ENCODE results near the gene MCM10. TPM values are rescaled to one million over a fixed set of nuclear protein-coding genes. Genes with fewer than 3 reads are reported as not detected.

The MCM10 gene
- total and polyA plus RNA-seq, 7 donors = 0.07 to 0.83 (median 0.17) TPM; not detected in 1

DNA sequence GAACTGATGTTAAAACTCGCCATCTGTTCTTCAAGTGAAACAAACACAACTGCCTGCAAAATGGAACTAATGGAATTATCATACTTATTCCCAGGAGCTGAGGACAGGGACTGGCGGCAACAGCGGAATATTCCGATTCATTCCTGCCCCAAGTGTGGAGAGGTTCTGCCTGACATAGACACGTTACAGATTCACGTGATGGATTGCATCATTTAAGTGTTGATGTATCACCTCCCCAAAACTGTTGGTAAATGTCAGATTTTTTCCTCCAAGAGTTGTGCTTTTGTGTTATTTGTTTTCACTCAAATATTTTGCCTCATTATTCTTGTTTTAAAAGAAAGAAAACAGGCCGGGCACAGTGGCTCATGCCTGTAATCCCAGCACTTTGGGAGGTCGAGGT is 24.7 kb upstream of the MCM10 start:
- H3K27ac ChIP-seq = no peak overlapping the region
- peaks cover 16 to 98% of the 10 kb centered on the region in 2 donors for H3K36me3 ChIP-seq (ENCODE audit: insufficient read depth in 1 of 2, low read depth in 1 of 2)

DNA sequence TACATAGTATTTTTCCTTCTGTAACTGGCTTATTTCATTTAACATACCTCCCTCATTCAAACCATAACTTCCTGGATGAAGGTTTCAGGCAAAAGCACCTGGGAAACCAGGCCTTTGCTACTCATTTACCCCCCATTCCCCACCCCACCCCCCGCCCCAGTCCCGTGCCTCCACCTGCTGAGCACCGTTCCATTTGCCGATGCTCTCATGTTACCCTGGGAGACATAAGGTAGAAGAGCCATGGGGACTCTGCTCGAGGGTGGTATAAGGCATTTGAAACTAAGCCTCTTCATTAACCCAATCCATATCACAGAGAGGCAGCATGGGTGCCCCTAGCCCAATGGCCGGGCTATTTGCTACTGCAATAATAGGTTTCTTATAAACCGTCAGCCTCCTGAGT is 22.2 kb upstream of the MCM10 start:
- WGBS, 3 donors = 59 to 67% (median 62%) methylated on average over 7 of the region's 7 CpGs
- ATAC-seq (no peak), DNase-seq (no peak)
- Histone ChIP-seq H3K27ac (no peak overlapping the region), H3K4me1 (no peaks in the 10 kb centered on the region), H3K4me3 (no peak overlapping the region), H3K27me3 (ENCODE audit: insufficient read depth in 3 of 3, low read length in 2 of 3) (no peaks in the 10 kb centered on the region), H3K9me3 (no peaks in the 10 kb centered on the region), H3K36me3 (ENCODE audit: insufficient read depth in 1 of 2, low read depth in 1 of 2) (peaks cover 12 to 96% of the 10 kb centered on the region in 2 donors)
- intact Hi-C loops (cut with DNase I) = no loop called here
- TF ChIP-seq, protein P1, sequence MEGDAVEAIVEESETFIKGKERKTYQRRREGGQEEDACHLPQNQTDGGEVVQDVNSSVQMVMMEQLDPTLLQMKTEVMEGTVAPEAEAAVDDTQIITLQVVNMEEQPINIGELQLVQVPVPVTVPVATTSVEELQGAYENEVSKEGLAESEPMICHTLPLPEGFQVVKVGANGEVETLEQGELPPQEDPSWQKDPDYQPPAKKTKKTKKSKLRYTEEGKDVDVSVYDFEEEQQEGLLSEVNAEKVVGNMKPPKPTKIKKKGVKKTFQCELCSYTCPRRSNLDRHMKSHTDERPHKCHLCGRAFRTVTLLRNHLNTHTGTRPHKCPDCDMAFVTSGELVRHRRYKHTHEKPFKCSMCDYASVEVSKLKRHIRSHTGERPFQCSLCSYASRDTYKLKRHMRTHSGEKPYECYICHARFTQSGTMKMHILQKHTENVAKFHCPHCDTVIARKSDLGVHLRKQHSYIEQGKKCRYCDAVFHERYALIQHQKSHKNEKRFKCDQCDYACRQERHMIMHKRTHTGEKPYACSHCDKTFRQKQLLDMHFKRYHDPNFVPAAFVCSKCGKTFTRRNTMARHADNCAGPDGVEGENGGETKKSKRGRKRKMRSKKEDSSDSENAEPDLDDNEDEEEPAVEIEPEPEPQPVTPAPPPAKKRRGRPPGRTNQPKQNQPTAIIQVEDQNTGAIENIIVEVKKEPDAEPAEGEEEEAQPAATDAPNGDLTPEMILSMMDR (IDR thresholded peaks at IDR 0.05) = no peak

More for the DNA sequence above, 24.7 kb upstream of the MCM10 start:
- no peaks in the 10 kb centered on the region for H3K27me3 ChIP-seq (ENCODE audit: insufficient read depth in 3 of 3, low read length in 2 of 3)
- no peak overlapping the region for H3K4me3 ChIP-seq
- H3K9me3 ChIP-seq = no peaks in the 10 kb centered on the region
- WGBS, 3 donors = 84 to 92% (median 86%) methylated on average over 8 of the region's 8 CpGs
- no peaks in the 10 kb centered on the region for H3K4me1 ChIP-seq
- TF ChIP-seq, protein P1 (IDR thresholded peaks at IDR 0.05) = no peak
- DNase-seq (no peak), ATAC-seq (no peak)
- intact Hi-C loops (cut with DNase I) = no loop called here

DNA sequence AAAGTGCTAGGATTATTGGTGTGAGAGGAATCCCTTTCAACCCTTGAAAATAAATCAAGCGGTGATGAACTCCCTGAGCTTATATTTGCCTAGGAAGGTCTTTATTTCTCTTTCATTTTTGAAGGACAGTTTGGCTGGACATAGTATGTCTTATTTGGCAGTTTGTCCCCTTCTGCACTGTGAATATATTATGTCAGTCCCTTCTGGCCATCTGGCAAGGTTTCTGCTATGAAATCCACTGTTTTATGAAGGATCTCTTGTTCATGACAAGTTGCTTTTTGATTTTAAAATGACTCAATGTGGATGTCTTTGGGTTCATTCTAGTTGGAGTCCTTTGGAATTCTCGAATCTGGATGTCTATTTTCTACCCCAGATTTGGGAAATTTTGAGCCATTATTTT is 21.7 kb upstream of the MCM10 start:
- H3K27ac ChIP-seq = no peak overlapping the region
- H3K9me3 ChIP-seq = no peaks in the 10 kb centered on the region
- peaks cover 12 to 95% of the 10 kb centered on the region in 2 donors for H3K36me3 ChIP-seq (ENCODE audit: insufficient read depth in 1 of 2, low read depth in 1 of 2)
- no peaks in the 10 kb centered on the region for H3K4me1 ChIP-seq
- intact Hi-C loops (cut with DNase I) = no loop called here
- TF ChIP-seq, protein P1 (IDR thresholded peaks at IDR 0.05) = no peak
- ATAC-seq (no peak), DNase-seq (no peak)
- H3K4me3 ChIP-seq = no peak overlapping the region
- no peaks in the 10 kb centered on the region for H3K27me3 ChIP-seq (ENCODE audit: insufficient read depth in 3 of 3, low read length in 2 of 3)
- 79 to 88% (median 86%) methylated on average over 2 of the region's 2 CpGs for WGBS, 3 donors

DNA sequence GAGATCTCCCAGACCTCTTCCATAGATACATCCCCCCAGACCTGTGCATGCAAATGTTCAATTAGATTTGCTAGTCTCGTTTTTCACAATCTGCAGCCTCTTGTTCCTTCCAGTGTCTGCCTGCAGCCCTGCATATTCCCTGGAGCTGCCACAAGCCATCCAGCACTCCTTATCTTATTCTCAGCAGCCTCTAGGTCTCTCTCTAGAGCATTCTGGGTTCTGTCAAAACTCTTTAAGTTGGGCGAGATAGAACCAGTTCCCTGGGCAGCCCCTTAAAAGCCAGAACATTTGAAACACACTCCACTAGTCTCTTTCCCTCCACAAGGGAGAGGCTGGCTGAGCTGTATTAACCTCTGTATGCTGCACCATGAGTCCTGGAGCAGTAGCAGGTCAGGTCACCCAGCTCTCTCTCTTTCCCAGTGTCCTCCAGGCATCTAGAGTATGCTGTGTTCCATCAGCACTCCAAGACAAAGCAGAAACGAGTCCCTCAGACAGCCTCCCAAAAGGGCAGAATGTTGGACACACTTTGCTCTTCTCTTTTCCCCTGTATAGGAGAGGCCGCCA is 20.6 kb upstream of the MCM10 start:
- intact Hi-C loops (cut with DNase I) = no loop called here
- TF ChIP-seq, protein P1 (IDR thresholded peaks at IDR 0.05) = no peak
- no peaks in the 10 kb centered on the region for H3K9me3 ChIP-seq

DNA sequence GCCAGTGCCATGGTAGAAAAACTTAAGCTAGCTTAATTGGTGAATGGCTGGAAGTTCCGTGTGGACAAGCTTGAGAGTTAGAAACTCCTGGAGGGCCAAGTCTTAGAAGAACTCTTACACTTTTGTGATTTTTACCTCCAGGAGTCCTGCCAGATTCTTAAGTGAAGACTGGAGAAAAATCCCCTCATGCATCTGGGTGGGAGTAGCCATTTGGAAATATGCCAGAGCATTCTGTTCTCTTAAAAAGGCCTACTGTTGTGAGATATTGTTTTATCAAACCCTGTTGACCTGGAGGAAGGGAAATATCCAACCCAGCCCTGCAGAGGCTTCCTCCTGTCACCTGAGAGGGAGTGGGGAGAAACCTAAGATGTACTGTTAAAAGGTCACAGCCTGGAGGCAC is 17.6 kb upstream of the MCM10 start:
- Histone ChIP-seq H3K27me3 (ENCODE audit: insufficient read depth in 3 of 3, low read length in 2 of 3) (no peaks in the 10 kb centered on the region), H3K27ac (no peak overlapping the region), H3K4me1 (no peaks in the 10 kb centered on the region), H3K9me3 (no peaks in the 10 kb centered on the region), H3K36me3 (ENCODE audit: insufficient read depth in 1 of 2, low read depth in 1 of 2) (peaks cover 4 to 54% of the 10 kb centered on the region in 2 donors), H3K4me3 (no peak overlapping the region)
- WGBS, 3 donors = 92 to 100% (median 94%) methylated on average over 1 of the region's 1 CpG
- ATAC-seq (no peak), DNase-seq (no peak)
- TF ChIP-seq, protein P1 (IDR thresholded peaks at IDR 0.05) = no peak
- intact Hi-C loops (cut with DNase I) = no loop called here

More for the DNA sequence above, 20.6 kb upstream of the MCM10 start:
- no peak for ATAC-seq
- WGBS, 3 donors = 65 to 77% (median 68%) methylated on average over 4 of the region's 4 CpGs
- no peaks in the 10 kb centered on the region for H3K27me3 ChIP-seq (ENCODE audit: insufficient read depth in 3 of 3, low read length in 2 of 3)
- H3K4me1 ChIP-seq = no peaks in the 10 kb centered on the region
- H3K27ac ChIP-seq = no peak overlapping the region
- no peak overlapping the region for H3K4me3 ChIP-seq
- no peak for DNase-seq
- peaks cover 5 to 84% of the 10 kb centered on the region in 2 donors for H3K36me3 ChIP-seq (ENCODE audit: insufficient read depth in 1 of 2, low read depth in 1 of 2)
